Natural killer cell (primary cell): Measurements from ENCODE around the gene PKIB. TPM values are rescaled to one million over a fixed set of nuclear protein-coding genes. Genes with fewer than 3 reads are reported as not detected.
A peak's percentile ranks its signal among the peaks of the same experiment; 100 is the strongest.
"Not testable (repeated sequence)": the region's sequence is repeated elsewhere in the genome, so short reads cannot be mapped to it uniquely, and the experiment has no call there.

Experiments used
- ATAC-seq, 3 donors: fragments of 150-1000 bp in 2 of 3; fragments of 200-7000 bp in 1 of 3; cut with Tn5 transposase; 1 replicate in 1 of 3; 2 replicates in 2 of 3; pipeline ENCODE4 v1.10.0; 2021; ENCODE audit warnings: mild to moderate bottlenecking in 2 of 3, moderate library complexity in 2 of 3
- DNase-seq, 2 donors: peaks; one replicate each; pipeline versions ENCODE4 v3.0.0 to v3.0.0-alpha.2; 2013 to 2021; ENCODE audit warnings: mixed read lengths in 1 of 2
- H3K27ac ChIP-seq: one replicate; pipeline ENCODE4 v1.5.1; 2013; ENCODE audit warnings: mild to moderate bottlenecking, low read length
- H3K27me3 ChIP-seq: one replicate; pipeline ENCODE4 v1.6.1; 2013; ENCODE audit warnings: low read length; ENCODE audit not compliant: control insufficient read depth, insufficient read depth
- H3K36me3 ChIP-seq: one replicate; pipeline ENCODE4 v1.6.1; 2013; ENCODE audit warnings: low read length; ENCODE audit not compliant: control insufficient read depth, insufficient read depth
- H3K4me1 ChIP-seq: one replicate; pipeline ENCODE4 v1.6.1; 2013; ENCODE audit warnings: low read length; ENCODE audit not compliant: control insufficient read depth, insufficient read depth
- H3K4me3 ChIP-seq: one replicate; pipeline ENCODE4 v1.5.1; 2013; ENCODE audit warnings: low read length
- H3K9me3 ChIP-seq: one replicate; pipeline ENCODE4 v1.6.1; 2013; ENCODE audit warnings: low read length; ENCODE audit not compliant: control insufficient read depth, insufficient read depth
- H3K27ac Mint-ChIP-seq, 2 donors: one replicate each; pipeline ENCODE4 v1.8.0; 2022; ENCODE audit warnings: mild to moderate bottlenecking in 2 of 2, mixed read lengths in 2 of 2, moderate library complexity in 1 of 2
- H3K27me3 Mint-ChIP-seq, 2 donors: one replicate each; pipeline ENCODE4 v1.8.0; 2022; ENCODE audit warnings: low read depth in 2 of 2, mixed read lengths in 2 of 2
- H3K36me3 Mint-ChIP-seq: one replicate; pipeline ENCODE4 v1.8.0; 2022; ENCODE audit warnings: mixed read lengths
- H3K4me1 Mint-ChIP-seq, 2 donors: one replicate each; pipeline ENCODE4 v1.8.0; 2022; ENCODE audit warnings: mixed read lengths in 2 of 2
- H3K4me3 Mint-ChIP-seq: one replicate; pipeline ENCODE4 v1.8.0; 2022; ENCODE audit warnings: mild to moderate bottlenecking, moderate library complexity, mixed read lengths
- H3K9me3 Mint-ChIP-seq, 2 donors: one replicate each; pipeline ENCODE4 v1.8.0; 2022; ENCODE audit warnings: mixed read lengths in 2 of 2
- WGBS: methylation state at CpG from one replicate; pipeline ENCODE4 v1.1.7; 2013; ENCODE audit warnings: missing lambda C conversion rate; ENCODE audit not compliant: insufficient coverage; 5-methylcytosine and 5-hydroxymethylcytosine counted together
- intact Hi-C: fragments of 100-400 bp; cut with micrococcal nuclease; formaldehyde crosslinking; loops from one replicate; pipeline ENCODE4 v1.14.2; 2022
- total RNA-seq, 4 donors: library from RNA; stranded (reverse); fragments of 120-200 nt in 1 of 4; gene quantifications; one replicate each; pipeline versions ENCODE4 v1.2.3 to v1.2.4, GENCODE V29; 2013 to 2022
- TF ChIP-seq, protein P1 (sequence below): fragments of 200-600 bp; IDR thresholded peaks from one replicate; pipeline ENCODE4 v1.8.0; 2022; ENCODE audit warnings: antibody characterized with exemption

Gene PKIB
- total RNA-seq, 3 donors from 2014 or later (not counting 1 experiment from before 2014, with no cell fraction given) = 0.95 TPM; not detected in 2

DNA sequence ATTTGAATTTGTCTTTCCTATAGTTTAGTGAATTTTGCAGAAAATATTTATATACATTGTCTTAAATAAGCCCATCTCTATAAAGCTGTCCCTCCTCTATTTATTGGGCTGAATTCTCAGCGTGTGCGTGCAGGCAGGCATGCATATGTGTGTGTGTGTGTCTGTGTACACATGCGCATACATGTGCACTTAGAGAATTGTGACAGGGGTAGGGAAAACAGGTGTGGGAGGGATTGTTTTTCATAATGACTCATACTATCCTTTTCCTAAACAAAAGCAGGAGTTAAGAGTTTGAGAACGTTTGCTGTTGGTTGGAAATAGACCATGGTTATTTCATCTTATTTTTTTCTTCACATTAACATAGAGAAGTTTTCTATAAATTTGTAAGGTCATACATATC is 126.0 kb downstream of the PKIB start:
- DNase-seq (no peak), ATAC-seq (no peak)
- Histone ChIP-seq H3K27me3 (peaks cover 2% of the 10 kb centered on the region), H3K36me3 (no peaks in the 10 kb centered on the region), H3K9me3 (no peaks in the 10 kb centered on the region), H3K4me3 (no peak overlapping the region), H3K27ac (no peak overlapping the region), H3K4me1 (no peaks in the 10 kb centered on the region)
- H3K36me3 Mint-ChIP-seq = no peaks in the 10 kb centered on the region
- H3K4me3 Mint-ChIP-seq = no peak overlapping the region
- peaks cover 9 to 15% of the 10 kb centered on the region in 2 donors for H3K27me3 Mint-ChIP-seq
- H3K4me1 Mint-ChIP-seq = no peaks in the 10 kb centered on the region
- H3K27ac Mint-ChIP-seq = no peak overlapping the region
- H3K9me3 Mint-ChIP-seq = no peaks in the 10 kb centered on the region
- no CpG with 5 or more reads among the region's 4 CpGs for WGBS
- TF ChIP-seq, protein P1, sequence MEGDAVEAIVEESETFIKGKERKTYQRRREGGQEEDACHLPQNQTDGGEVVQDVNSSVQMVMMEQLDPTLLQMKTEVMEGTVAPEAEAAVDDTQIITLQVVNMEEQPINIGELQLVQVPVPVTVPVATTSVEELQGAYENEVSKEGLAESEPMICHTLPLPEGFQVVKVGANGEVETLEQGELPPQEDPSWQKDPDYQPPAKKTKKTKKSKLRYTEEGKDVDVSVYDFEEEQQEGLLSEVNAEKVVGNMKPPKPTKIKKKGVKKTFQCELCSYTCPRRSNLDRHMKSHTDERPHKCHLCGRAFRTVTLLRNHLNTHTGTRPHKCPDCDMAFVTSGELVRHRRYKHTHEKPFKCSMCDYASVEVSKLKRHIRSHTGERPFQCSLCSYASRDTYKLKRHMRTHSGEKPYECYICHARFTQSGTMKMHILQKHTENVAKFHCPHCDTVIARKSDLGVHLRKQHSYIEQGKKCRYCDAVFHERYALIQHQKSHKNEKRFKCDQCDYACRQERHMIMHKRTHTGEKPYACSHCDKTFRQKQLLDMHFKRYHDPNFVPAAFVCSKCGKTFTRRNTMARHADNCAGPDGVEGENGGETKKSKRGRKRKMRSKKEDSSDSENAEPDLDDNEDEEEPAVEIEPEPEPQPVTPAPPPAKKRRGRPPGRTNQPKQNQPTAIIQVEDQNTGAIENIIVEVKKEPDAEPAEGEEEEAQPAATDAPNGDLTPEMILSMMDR = no peak
- intact Hi-C loops = no loop called here

- H3K27ac Mint-ChIP-seq = no peak overlapping the region
- H3K27me3 Mint-ChIP-seq = peaks cover 9 to 15% of the 10 kb centered on the region in 2 donors
- no peak overlapping the region for H3K27ac ChIP-seq
- no peaks in the 10 kb centered on the region for H3K9me3 ChIP-seq
- intact Hi-C loops = no loop called here
- no peaks in the 10 kb centered on the region for H3K36me3 Mint-ChIP-seq
- no peak for DNase-seq
- no peak for ATAC-seq
- no peak overlapping the region for H3K4me3 Mint-ChIP-seq
- no peak overlapping the region for H3K4me3 ChIP-seq
- no peaks in the 10 kb centered on the region for H3K9me3 Mint-ChIP-seq
- H3K27me3 ChIP-seq = peaks cover 2% of the 10 kb centered on the region
- no peaks in the 10 kb centered on the region for H3K4me1 Mint-ChIP-seq
- no peaks in the 10 kb centered on the region for H3K4me1 ChIP-seq
- H3K36me3 ChIP-seq = no peaks in the 10 kb centered on the region
- TF ChIP-seq, protein P1 = no peak
- 75% methylated on average over 1 of the region's 3 CpGs for WGBS
Measured at GRCh38 chr6:122736616-122737015, 126.4 kb downstream of the PKIB start.

- Mint-ChIP-seq H3K9me3 (no peaks in the 10 kb centered on the region), H3K27me3 (peaks cover 2 to 5% of the 10 kb centered on the region in 2 donors), H3K4me1 (no peaks in the 10 kb centered on the region), H3K36me3 (no peaks in the 10 kb centered on the region), H3K27ac (no peak overlapping the region), H3K4me3 (no peak overlapping the region)
- ATAC-seq = no peak
- Histone ChIP-seq H3K27ac (no peak overlapping the region), H3K36me3 (no peaks in the 10 kb centered on the region), H3K27me3 (peaks cover 2% of the 10 kb centered on the region), H3K4me3 (no peak overlapping the region), H3K9me3 (no peaks in the 10 kb centered on the region), H3K4me1 (no peaks in the 10 kb centered on the region)
- WGBS = no CpG with 5 or more reads among the region's 2 CpGs
- DNase-seq = no peak
- TF ChIP-seq, protein P1 = no peak
- intact Hi-C loops = no loop called here
Measured at GRCh38 chr6:122740091-122740490, 129.9 kb downstream of the PKIB start.

DNA sequence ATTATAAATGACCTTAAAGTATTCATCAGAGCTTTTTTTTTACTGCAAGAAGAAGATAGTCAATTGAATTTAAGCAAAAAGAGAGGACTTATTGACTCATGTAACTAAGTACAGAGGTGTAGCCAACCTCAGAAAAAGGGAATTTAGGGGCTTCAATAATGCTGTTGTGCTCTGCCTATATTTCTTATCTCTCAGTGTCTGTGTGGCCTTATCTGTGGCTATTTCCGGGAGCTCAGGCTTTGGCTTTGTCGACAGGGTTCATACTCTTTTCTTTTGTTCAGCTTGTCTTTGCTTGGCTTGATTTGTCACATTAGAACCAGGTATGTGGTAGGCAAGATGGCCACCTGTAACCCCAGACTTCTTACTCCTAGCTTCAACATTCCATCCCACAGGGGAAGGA is 130.7 kb downstream of the PKIB start:
- 70% methylated on average over 2 of the region's 2 CpGs for WGBS
- ATAC-seq = no peak
- H3K9me3 ChIP-seq = no peaks in the 10 kb centered on the region
- H3K4me1 Mint-ChIP-seq = no peaks in the 10 kb centered on the region
- H3K4me1 ChIP-seq = no peaks in the 10 kb centered on the region
- no peaks in the 10 kb centered on the region for H3K36me3 Mint-ChIP-seq
- intact Hi-C loops = no loop called here
- no peak overlapping the region for H3K27ac Mint-ChIP-seq
- H3K27ac ChIP-seq = no peak overlapping the region
- DNase-seq = no peak
- no peaks in the 10 kb centered on the region for H3K36me3 ChIP-seq
- H3K4me3 ChIP-seq = no peak overlapping the region
- H3K9me3 Mint-ChIP-seq = no peaks in the 10 kb centered on the region
- no peaks in the 10 kb centered on the region for H3K27me3 Mint-ChIP-seq
- peaks cover 2% of the 10 kb centered on the region for H3K27me3 ChIP-seq
- H3K4me3 Mint-ChIP-seq = no peak overlapping the region
- TF ChIP-seq, protein P1 = no peak

GRCh38 chr6:122744247-122744646 is 134.0 kb downstream of the PKIB start:
- H3K36me3 ChIP-seq, H3K27me3 Mint-ChIP-seq, H3K4me1 ChIP-seq, H3K9me3 ChIP-seq, H3K9me3 Mint-ChIP-seq, ATAC-seq, H3K36me3 Mint-ChIP-seq, intact Hi-C loops, H3K4me3 ChIP-seq, H3K4me3 Mint-ChIP-seq, H3K27me3 ChIP-seq, H3K27ac ChIP-seq, H3K27ac Mint-ChIP-seq: not testable (repeated sequence)
- DNase-seq = peak in 1 of 2 donors; percentile 17
- 44% methylated on average over 7 of the region's 8 CpGs for WGBS
- H3K4me1 Mint-ChIP-seq = peaks cover 13 to 14% of the 10 kb centered on the region in 2 donors

DNA sequence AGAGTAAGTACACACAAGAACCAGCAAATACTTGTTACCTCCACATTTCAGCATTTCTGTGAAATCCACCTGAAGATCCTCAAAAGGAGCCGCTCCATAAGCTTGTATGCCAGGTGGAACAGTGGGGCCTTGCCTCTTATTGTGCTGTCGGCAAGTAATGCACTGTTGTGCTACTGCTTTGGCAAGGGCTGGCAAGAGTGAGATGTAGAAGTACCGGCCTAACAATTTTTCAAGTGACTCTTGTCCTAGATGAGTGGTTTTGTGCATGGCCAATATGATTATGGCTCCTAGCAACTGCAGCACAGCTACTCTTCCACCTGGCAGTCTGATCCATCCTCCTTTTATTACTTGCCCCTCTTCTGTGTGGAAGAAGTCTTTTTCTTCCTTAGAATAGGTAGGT is 134.7 kb downstream of the PKIB start:
- H3K9me3 Mint-ChIP-seq, H3K4me1 ChIP-seq, H3K27ac Mint-ChIP-seq, H3K27me3 ChIP-seq, H3K4me3 ChIP-seq, H3K9me3 ChIP-seq, H3K36me3 Mint-ChIP-seq, H3K27ac ChIP-seq, DNase-seq, intact Hi-C loops, ATAC-seq, H3K4me3 Mint-ChIP-seq, H3K36me3 ChIP-seq, H3K27me3 Mint-ChIP-seq: not testable (repeated sequence)
- 90% methylated on average over 3 of the region's 3 CpGs for WGBS
- peaks cover 13 to 14% of the 10 kb centered on the region in 2 donors for H3K4me1 Mint-ChIP-seq
